Stimulated activated CD4-positive, alpha-beta T cell treated with anti-CD3 and anti-CD28 coated beads, Interleukin-2, amount 100 ng/mL, for 4 hours (primary cell): ENCODE data around the gene ZNF638.

Source experiments
- DNase-seq: peaks from one replicate; pipeline ENCODE4 v3.0.0-alpha.2; 2020; ENCODE audit warnings: low read depth

Gene ZNF638

DNA sequence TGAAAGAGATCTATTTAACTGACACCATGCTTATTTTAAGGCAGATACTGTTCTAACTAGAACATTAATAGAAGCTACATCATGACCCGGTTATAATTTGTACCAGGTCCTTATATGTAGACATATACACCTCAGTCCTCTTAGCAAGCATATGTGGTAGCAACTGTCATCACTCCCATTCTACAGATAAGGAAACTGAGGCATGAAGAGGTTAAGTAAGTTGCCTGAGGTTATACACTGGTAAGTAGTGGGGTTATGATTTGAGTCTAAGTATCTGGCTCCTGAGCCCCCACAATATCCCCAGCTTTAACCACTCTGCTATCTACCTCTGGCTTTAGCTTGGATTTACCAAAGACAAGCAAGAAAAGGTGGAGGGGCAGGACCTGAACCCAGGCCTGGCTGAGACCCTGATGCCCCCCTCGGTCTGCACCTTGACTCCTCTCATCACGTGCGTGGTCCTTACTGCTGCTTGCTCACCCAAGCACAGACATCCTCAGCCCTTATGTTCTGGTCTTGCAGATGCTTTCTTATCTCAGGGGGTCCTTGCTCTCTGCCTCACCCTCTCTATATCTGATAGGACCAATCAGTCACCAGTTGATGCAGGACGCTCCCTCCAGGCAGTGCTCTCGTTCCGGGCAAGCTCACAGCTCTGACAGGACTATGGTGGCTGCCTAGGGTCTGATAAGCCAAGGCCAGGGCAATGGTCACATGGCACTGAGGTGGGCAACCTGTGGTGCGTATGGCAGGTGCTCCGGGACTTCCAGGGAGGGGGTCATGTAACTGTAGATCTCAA is 125.7 kb downstream of the ZNF638 start:
- no peak for DNase-seq

- no peak for DNase-seq
Observed at GRCh38 chr2:71457923-71458322, 126.3 kb downstream of the ZNF638 start.

DNA sequence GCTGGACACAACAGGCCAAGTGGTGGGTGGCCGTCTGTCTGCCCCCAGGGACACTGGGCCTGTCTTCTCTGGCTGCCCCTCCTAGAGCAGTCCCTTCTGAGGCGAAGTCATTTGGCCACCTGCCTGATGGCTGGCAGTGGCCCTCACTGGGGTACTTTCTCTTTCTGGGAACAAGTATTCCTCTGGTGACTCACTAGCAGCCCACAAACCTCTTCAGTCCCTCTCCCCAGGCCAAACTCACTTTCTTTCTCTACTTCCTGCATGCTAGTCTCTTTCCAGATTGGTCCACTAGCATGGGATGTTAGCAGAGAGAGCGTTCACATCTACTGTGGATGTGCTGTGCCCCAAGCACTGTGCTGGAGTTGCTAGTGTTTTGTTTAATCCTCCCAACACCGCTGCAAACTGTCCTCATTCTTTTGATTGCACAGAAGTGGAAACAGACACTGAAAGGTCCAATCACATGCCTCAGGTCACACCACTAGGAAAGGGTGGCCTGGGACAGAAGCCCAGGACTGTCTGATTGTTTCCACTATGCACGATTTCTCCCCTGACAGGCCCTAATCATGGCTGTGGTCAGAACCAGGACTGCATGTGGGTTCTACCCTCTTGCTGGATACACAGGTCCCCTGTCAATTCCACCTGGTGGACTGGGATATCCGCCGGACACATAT is 127.0 kb downstream of the ZNF638 start:
- no peak for DNase-seq

- DNase-seq = no peak
Observed at GRCh38 chr2:71459084-71459431, 127.5 kb downstream of the ZNF638 start.

- DNase-seq = no peak
Observed at GRCh38 chr2:71460056-71460455, 128.5 kb downstream of the ZNF638 start.

DNA sequence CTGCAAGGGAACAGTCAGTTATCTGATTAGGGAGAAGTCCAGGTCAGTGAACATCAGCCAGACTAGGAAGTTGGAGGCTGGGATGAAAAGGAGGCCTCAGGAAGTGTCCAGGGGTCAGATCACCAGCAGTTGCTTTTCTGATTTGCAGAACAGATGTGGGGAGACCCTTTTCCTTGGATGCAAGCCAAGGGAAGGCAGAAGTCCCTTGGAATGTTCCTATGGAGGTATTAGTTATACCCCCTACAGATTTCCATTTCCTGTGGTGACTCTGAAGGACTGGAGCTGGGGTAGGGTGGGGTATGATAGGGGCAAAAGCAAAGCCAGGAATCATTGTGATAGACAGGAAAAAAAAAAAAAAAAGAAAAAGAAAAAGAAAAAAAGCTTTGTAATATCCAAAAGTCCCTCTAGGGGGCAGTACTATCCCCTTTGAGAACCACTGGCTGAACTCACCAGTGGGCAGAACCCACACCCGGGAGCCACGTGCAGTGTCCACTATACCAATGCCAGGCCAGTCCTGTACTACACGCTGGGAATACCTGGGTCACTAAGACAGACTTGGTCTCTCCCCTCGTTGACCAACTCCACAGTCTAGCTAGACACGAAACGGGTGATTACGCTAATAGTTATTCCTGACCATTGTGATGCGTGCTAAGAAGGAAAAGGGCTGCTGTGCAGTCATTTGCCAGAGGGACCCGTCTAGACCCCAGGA is 129.2 kb downstream of the ZNF638 start:
- DNase-seq = no peak

DNA sequence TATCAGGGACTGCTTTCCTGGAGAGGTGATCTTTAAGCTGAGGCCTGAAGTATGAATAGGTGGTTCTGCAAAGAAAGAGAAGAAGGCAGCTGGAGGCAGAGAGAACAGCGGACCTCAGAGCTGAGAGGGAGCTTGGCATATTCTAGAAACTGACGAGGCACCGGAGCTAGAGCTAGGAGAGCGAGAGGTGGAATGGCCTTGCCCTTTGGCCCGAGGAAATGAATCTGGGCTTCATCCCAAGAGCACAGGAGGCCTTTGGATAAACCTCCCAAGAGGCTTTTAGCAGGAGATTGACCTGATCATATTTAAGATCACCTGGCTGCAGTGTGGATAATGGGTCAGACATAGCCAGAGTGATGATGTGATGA is 129.7 kb downstream of the ZNF638 start:
- DNase-seq = no peak

GRCh38 chr2:71462056-71462605 is 130.5 kb downstream of the ZNF638 start:
- no peak for DNase-seq

DNA sequence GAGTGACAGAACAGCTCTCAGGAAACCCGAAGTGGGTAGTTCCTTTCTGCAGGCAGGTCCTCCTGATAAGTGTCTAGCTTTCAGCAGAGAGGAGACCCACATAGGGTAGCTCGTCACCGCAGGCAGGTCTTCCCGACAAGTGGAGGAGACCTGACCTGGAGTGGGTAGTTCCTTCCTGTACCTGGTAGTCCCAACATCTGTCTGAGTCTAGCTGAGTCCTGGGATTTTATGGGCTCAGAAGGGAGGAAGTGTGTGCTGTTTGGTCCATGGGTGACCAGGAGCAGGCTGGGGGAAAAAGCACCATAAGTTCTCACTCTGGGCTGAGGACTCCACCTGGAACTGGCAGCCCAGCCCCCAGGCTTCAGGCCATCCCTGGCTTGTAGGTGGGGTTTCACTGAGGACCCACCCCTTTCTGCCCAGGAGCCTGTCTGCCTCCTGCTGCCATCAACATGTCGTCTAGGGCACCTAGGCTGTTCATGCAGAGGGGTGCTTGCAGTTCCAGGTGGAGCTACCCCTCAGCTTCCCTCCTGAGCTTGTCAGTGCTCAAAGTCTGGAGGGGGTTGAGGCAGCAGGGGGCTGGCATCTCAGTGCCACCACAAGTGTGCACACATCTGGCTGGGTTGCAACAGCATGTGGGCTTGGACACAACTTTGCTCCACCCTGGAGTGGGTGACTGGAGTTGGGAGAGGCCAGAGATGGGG is 131.2 kb downstream of the ZNF638 start:
- DNase-seq = no peak

- no peak for DNase-seq
Observed at GRCh38 chr2:71463342-71463654, 131.7 kb downstream of the ZNF638 start.

DNA sequence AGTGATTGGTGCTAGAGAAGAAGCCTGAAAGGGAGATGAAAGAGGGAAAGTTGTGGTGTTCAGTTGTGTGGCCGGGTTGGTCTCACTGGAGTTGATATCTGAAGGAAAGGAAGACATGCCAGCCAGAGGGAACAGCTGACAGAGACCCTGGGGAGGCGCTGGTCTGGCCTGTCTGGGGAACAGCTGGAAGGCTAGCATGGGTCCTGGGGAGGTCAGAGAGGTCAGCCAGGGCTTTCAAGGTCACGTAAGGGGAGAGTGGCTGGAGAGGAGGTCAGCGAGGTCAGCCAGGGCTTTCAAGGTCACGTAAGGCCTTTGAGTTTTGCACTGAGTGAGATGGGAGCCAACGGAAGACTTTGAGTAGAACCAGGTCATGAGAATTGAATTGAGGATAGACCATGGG is 132.8 kb downstream of the ZNF638 start:
- no peak for DNase-seq

- no peak for DNase-seq
Observed at GRCh38 chr2:71465356-71465755, 133.8 kb downstream of the ZNF638 start.

DNA sequence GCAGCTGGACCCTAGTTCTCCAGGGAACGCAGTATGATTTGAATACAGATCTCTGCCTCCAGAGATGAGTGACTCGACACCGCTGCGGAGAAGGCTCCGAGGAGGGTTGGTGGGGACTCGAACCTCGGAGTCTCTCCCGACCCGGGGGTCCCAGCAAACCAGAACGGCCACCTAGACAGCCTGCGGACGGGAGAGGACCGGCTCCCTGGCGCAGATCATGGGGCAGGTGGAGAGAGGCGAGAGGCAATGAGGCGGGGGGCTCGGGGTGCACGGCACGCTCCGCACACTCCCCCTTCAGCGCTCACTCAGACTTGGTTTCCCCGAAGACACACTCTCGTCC is 134.3 kb downstream of the ZNF638 start:
- no peak for DNase-seq

DNA sequence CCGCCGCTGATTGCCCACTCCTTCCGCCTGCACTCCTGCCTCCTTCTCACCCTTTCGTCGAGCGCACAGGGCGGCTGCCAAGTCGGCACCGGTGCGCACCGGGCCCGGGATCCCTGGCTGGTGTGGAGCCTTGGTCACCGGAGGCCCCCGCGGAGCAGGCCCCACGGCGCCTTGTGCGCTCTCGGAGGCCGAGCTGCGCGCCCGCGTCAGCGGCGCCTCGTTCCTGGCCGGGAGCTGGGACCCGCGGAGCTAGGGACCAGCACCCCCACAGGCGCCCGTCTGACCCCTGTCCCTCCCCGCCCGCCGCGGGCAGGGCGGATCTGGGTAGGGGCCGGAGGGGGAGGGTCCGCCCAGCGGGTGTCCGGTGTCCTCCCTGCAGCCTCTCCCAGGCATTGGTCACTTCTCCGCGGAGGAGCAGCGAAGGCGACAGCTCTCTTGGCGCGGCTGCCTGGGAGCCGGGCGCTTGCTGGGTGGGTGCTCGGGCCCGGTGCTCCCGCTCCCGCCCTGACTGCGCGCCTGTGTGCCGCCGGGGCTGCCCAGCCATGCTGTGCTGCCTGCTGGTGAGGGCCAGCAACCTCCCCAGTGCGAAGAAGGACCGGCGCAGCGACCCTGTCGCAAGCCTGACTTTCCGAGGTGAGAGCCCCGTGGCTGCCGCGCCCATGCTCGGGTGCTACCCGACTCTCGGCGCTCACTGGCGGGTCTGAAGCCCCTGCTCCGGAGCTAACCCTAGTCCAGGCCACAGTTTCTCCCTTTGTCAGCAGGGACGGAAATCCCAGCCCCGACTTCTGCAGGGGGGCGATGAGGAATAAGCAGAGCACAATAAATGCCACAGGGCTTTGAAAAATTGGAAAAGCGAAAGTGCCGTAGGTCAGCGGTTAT is 135.0 kb downstream of the ZNF638 start:
- DNase-seq = no peak

DNA sequence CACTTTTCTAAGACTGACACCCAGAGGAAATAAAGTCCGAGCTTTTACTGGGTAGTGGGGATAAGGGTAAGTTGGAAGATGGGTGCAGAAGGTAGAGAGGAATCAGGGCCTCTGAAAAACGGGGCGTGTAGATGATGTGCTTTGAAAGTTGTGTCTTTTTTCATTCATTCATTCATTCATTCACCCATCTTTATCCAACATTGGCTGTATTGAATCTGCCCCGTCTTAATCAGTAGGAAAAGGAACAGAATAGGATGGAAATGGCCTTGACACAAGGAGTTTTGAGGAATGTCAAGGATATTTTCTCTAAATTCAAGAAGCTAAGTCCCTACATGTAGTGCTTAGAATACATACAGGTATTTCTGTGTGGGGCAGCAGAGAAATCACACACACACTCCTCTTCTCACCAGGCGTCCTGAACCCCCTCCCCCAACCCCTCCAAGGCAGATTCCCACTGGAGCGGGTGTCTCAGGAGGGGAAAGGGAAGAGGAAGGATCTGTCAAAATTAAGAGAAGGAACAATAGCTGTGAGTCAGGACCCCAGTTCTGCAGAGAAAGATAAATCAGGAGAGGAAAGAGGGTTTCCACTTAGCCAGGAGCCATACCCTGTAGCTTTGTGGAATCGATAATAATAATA is 135.7 kb downstream of the ZNF638 start:
- DNase-seq = no peak

DNA sequence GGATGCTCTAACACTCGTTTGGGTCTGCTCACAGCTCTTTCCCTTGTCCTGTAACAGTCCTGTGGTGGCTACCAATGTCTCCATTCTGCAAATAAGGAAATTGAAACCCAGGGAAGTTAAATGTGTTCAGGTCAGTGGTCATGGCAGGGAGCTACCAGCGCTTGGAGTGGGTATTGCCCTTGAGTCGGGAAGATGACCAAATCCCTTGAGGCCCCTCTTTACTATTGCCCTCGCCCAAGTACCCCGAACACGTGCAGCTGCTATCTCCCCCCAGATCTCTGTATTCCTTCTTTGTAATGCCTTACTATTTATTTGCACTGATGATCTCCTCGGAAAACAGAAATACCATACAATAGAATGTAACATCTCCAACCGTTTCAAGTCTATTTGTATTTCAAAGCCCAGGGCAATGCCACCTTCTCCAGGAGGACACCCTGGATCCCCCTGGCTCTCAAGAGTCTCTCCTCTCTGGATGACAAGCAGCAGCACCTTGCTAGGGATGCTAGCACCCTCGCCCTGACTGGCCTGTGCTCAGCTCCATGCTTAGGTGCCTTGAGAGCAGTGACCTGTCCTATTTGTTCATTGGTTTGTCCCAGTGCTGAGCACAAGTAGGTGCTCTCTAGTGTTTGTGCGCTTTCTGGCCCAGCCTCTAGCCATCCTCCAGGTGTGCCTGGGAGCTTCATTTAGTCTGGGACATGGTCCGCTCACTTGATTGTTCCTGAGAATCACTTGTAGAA is 136.9 kb downstream of the ZNF638 start:
- no peak for DNase-seq

DNA sequence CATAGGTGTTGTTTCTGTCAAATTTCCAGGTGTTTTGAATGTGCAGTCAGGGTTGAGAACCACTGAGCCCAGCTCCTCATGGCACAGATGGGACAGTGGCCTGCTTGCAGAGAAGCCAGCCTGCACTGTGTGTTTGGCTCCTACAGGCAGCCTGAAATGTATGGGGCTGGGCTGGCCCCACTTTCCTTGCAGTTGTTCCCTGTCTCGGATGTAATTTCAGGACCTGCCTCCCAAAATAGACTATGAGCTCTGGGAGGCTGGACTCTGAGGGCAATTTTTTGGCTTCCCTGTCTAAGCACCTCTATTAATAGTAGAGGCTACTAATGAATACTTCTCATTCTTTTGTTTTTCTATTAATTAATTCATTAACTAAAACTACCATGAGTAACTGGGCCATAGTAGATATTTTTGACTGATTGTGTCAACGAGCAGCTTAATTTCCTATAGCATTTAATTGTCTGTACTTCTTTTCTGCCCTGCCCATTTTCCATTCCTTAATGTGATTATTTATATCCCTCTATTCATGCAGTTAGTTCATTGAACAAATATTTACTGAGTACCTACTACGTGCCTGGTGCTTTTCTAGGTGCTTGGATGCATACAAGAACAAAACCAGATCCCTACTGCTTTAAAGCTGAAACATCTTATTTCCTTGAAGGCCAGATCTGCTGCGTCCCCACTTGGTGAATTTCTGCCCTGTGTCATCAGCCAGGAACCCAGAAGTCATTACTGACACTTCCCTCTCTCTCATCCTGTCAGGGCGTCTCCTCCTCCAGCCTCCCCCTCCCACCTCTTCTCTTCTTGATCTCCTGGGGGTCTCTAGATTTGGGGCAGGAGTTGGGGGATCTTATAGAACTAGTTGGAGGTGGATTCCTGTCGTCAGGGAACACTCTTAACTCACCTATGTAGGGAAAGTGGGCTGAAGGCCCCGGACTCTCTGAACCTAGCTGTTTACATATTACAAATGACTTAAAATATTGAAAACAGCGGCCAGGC is 138.1 kb downstream of the ZNF638 start:
- no peak for DNase-seq

- DNase-seq = no peak
Observed at GRCh38 chr2:71471276-71471675, 139.7 kb downstream of the ZNF638 start.

GRCh38 chr2:71472019-71472418 is 140.4 kb downstream of the ZNF638 start:
- DNase-seq = no peak
